CD1c-positive myeloid dendritic cell (primary cell): ENCODE measurements around the gene GK2.

Experiments
- DNase-seq: peaks from one replicate; pipeline ENCODE4 v3.0.0-alpha.2; 2016; ENCODE audit errors: extremely low spot score

The GK2 gene

GRCh38 chr4:79408063-79408462 is at the start of gene GK2:
Gene GK2 (minus strand): TSS chr4:79408228. CDS start chr4:79408200, 28 bp downstream.
- DNase-seq = no peak

GRCh38 chr4:79455216-79455615 is 47.2 kb upstream of the GK2 start:
- DNase-seq = no peak

- DNase-seq = no peak
Observed at GRCh38 chr4:79454656-79455055, 46.6 kb upstream of the GK2 start.

GRCh38 chr4:79450053-79450452 is 42.0 kb upstream of the GK2 start:
- DNase-seq = no peak

DNA sequence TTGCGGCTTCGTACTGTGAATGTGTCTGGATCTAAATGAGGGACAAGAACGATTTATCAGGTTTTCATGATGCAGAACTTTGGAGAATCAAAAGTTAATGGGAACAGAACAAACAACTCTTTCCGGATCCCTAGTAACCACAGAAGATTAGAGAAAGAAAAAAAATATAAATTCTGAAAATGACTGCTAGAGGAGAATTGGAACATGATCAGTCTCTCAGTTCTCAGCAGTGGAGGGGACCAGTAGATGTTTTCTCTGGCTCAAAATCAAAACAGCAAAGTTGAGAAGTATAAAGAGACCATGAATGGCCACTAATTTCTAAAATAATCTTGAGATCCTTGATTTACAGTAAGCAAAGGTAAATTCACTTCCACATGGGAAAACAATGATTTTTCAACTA is 38.1 kb upstream of the GK2 start:
- DNase-seq = no peak

DNA sequence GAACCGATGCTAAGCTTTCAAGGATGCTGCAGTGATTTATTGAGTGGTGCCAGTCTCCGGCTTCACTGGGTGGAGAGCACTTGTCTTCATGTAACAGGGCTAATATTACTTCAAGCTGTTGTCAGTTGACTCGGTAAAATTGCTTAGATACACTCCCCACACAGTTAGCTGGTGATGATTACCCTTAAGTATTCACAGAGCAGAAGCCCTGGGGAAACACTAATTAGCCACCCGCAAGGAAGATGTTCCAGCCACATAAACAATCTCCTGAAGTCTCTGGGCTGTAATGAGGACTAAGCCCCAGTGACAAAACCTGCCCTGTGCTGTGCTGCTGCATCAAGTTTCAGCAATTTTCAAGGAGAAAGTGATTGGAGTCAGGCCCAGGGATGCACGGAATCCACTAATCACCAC is 37.3 kb upstream of the GK2 start:
- DNase-seq = no peak

- DNase-seq = no peak
Observed at GRCh38 chr4:79442422-79442821, 34.4 kb upstream of the GK2 start.

GRCh38 chr4:79439489-79439888 is 31.5 kb upstream of the GK2 start:
- DNase-seq = no peak

DNA sequence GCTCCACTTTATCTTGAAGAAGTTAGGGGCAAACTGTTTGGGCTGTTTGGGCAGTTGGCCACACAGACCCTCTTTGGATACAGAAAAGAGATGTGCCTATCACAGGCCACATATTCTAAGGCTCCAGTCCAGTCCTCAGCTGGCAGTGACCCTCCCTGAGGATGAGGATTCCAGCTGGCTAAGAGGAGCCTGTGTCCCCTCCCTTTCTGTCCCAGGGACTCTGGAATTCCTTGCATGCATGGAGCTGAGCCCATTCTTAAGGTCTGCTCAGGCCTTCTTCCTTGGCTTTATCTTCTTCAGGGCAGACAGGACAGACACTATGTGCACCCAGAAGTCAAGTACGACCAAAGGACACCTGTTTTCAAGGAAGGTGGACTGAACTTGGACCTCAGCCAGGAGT is 23.8 kb upstream of the GK2 start:
- DNase-seq = no peak

GRCh38 chr4:79429113-79429903 is 21.3 kb upstream of the GK2 start:
- no peak for DNase-seq

- DNase-seq = no peak
Observed at GRCh38 chr4:79426989-79427388, 19.0 kb upstream of the GK2 start.

DNA sequence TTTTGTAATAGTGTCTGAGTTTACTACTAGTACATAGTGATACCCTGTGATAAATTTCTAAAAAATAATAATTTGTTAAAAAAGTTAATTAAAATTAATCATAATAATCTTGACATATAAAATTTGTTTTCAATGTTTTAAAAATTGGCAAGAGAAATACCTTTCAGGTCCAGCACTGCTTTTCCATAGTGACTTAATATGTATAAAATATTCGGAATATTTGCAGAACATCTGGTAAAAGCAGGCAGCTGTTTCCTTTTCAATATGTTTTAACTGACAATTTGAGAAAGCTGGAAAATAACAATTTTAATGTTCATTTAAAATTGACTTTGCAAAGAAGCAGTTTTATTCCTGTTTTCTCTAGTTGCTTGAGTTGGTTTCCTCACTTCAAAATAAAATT is 17.6 kb upstream of the GK2 start:
- DNase-seq = no peak

- peak; percentile 4 for DNase-seq
Observed at GRCh38 chr4:79421483-79421882, 13.5 kb upstream of the GK2 start.

- DNase-seq = no peak
Observed at GRCh38 chr4:79413886-79414285, 5.9 kb upstream of the GK2 start.

DNA sequence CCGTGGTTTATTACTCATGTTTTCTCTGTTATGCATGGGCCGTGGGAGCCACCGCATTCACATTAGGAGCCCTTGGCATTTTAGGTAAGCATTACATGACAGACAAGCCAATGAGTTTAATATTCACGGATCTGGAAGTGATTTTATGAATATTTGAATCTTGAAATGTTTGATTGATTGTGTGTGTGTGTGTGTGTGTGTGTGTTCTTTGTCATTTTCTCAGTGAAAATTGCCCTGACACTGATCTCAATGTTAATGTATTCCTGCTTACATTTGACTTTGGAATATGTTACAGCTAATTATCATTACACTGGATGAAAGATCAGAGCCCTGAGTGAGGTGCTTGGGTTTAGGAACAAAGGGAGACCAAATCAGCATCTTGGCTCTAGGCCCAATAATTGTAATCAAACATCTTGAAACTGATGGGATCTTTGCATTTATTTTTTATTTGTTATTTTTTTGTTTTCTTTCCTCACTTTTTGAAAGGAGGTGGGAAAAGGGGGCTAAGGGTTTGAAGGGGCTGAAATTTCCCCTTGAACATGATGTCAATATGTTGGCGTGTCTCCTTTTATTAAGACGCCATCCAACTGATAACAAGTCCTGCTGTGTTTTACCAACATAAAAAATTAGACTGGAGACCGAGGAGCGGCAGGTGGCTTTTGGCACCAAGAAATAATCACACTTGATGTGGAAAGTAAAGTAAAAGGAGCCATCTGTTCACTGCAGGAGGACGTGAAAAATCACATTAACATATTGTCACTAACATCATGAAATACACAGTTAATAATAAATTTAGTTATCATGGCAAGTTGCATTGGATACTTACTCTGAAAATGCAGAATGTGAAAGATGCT is 5.2 kb upstream of the GK2 start:
- DNase-seq = no peak

DNA sequence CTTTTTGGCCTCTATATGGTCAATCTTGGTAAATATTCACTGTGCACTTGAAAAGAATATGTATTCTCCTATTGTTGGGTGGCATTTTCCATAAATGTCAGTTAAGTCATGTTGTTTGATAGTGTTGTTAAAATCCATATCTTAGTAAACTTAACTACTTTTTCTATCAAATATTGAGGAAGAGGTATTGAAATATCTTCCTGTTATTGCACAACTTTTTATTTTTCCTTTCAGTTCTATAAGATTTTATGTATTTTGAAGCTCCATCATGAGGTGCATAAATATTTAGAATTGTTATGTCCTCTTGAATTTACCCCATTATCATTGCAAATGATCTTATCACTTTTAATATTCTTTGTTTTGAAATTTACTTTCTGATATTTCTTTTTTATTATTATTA is 3.4 kb downstream of the GK2 start:
- DNase-seq = no peak

DNA sequence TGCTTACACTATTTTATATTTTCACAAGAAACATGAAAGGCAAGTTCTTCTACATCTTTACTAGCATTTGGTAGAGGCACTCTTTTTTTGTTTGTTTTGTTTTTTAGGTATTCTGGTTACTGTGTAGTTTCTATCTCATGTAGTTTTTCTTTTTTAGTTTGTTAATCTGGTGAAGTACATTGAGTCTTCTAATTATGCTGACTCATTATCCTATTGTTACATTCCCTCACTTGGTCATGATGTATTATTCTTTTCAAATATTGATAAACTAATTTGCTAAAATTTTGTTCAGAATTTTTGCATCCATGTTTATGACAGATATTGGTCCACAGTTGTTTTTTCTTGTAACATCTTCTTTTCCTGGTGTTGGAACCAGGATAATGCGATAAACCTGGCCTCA is 4.7 kb downstream of the GK2 start:
- DNase-seq = no peak

DNA sequence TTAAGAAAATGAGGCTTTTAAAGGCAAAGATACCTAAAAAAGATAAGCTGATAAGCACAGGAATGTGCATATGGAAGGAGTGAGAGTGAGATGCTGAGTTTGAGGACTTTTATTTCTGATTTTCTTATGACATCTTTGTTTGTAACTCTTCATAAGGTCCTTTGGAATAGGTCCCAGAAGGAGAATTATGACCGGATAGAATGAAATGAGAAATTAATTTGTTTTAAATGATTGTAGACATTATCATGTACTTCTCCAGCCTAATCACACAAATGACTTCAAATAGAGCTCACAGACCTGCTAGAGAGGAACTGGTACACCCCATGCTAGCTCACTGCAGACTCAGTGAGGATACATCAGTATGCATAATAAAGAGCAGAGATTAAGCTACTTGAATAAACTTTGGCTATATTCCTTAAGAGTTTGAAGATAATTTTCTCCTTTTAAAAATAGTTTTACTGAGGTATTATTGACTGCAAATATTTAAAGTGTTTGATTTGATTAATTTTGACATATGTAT is 5.6 kb downstream of the GK2 start:
- DNase-seq = no peak

DNA sequence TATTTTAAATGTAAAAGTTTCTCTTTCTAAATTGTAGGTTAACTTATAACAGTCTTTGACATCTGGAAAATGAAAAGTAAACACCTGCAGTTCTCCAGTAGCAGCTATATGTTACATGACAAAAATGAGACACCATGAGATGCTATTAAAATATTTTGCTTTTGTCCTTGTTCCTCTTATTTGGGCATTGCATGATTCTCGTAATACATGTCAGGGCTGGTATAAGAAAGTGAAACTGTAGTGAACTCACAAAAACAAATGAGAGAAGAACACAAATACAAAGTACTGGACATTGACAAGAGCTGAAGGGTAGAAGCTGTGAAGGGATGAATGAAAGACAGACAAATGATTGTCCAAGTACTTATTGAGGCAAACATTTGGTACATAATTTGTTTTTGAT is 9.0 kb downstream of the GK2 start:
- no peak for DNase-seq

GRCh38 chr4:79397951-79398350 is 10.1 kb downstream of the GK2 start:
- no peak for DNase-seq

GRCh38 chr4:79396794-79397193 is 11.2 kb downstream of the GK2 start:
- DNase-seq = no peak

DNA sequence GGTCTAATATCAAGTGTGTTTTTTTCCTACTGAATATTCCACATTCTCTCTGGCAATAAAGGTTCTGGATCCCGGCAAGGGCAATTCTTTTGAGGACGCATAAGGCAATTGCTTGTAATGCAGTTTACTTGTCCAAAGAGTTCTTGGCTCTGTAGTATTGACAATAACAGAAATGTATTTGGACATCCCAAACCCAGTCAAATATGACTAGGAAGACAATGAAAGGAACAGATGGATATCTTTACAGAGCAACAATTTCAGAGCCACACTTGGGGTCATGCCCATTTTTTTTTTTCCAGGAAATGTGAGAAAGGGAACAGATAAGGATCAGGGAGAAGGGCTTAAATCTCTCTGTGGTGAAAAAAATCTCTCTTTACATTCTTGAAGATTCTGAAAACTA is 12.2 kb downstream of the GK2 start:
- DNase-seq = no peak

GRCh38 chr4:79390890-79391289 is 17.1 kb downstream of the GK2 start:
- DNase-seq = no peak
